ENCODE data around the gene PLEKHA5. TPM values are rescaled to one million over a fixed set of nuclear protein-coding genes. Genes with fewer than 3 reads are reported as not detected.

Gene PLEKHA5
- total RNA-seq, 1 donor from 2014 or later: 60.8 TPM

- H3K27me3 ChIP-seq (ENCODE audit: low read depth): no peaks in the 10 kb centered on the region
- H3K4me1 ChIP-seq: peaks cover 34% of the 10 kb centered on the region
- no peak for TF ChIP-seq CTCF (IDR thresholded peaks at IDR 0.05; ENCODE audit: borderline replicate concordance)
- peak overlapping the region; percentile 30 for H3K27ac ChIP-seq (replicated peaks)
- intact Hi-C loops (cut with micrococcal nuclease): no loop called here
- no peak overlapping the region for H3K4me3 ChIP-seq
- DNase-seq: peak; percentile 67
- peaks cover 38% of the 10 kb centered on the region for H3K36me3 ChIP-seq
- H3K9me3 ChIP-seq (replicated peaks): no peaks in the 10 kb centered on the region
These were observed 144.2 kb downstream of the PLEKHA5 start for GRCh38 chr12:19273482-19274330.

- TF ChIP-seq CTCF (IDR thresholded peaks at IDR 0.05; ENCODE audit: borderline replicate concordance): no peak
- intact Hi-C loops (cut with micrococcal nuclease): no loop called here
- H3K27me3 ChIP-seq (ENCODE audit: low read depth): no peaks in the 10 kb centered on the region
These were observed 147.2 kb downstream of the PLEKHA5 start for GRCh38 chr12:19276767-19277166.

GRCh38 chr12:19277711-19278110, 148.2 kb downstream of the PLEKHA5 start:
- Histone ChIP-seq H3K27me3 (ENCODE audit: low read depth) (no peaks in the 10 kb centered on the region), H3K27ac (replicated peaks) (no peak overlapping the region), H3K4me1 (peaks cover 38% of the 10 kb centered on the region), H3K9me3 (replicated peaks) (no peaks in the 10 kb centered on the region), H3K4me3 (no peak overlapping the region), H3K36me3 (peaks cover 33% of the 10 kb centered on the region)
- DNase-seq: no peak
- intact Hi-C loops (cut with micrococcal nuclease): no loop called here
- TF ChIP-seq CTCF (IDR thresholded peaks at IDR 0.05; ENCODE audit: borderline replicate concordance): no peak

More at GRCh38 chr12:19276767-19277166, 147.2 kb downstream of the PLEKHA5 start:
- H3K27ac ChIP-seq (replicated peaks): no peak overlapping the region
- no peak overlapping the region for H3K4me3 ChIP-seq
- no peaks in the 10 kb centered on the region for H3K9me3 ChIP-seq (replicated peaks)
- no peak for DNase-seq
- peaks cover 38% of the 10 kb centered on the region for H3K4me1 ChIP-seq
- peaks cover 33% of the 10 kb centered on the region for H3K36me3 ChIP-seq

- peaks cover 35% of the 10 kb centered on the region for H3K36me3 ChIP-seq
- no peak for TF ChIP-seq CTCF (IDR thresholded peaks at IDR 0.05; ENCODE audit: borderline replicate concordance)
- peaks cover 33% of the 10 kb centered on the region for H3K4me1 ChIP-seq
- no peaks in the 10 kb centered on the region for H3K9me3 ChIP-seq (replicated peaks)
- no peak overlapping the region for H3K4me3 ChIP-seq
- no peaks in the 10 kb centered on the region for H3K27me3 ChIP-seq (ENCODE audit: low read depth)
- intact Hi-C loops (cut with micrococcal nuclease): no loop called here
- H3K27ac ChIP-seq (replicated peaks): no peak overlapping the region
- no peak for DNase-seq
These were observed 148.9 kb downstream of the PLEKHA5 start for GRCh38 chr12:19278407-19278806.

- H3K4me1 ChIP-seq: peaks cover 16% of the 10 kb centered on the region
- no peak for TF ChIP-seq CTCF (IDR thresholded peaks at IDR 0.05; ENCODE audit: borderline replicate concordance)
- intact Hi-C loops (cut with micrococcal nuclease): loop anchor here (10.0 kb wide), 1 partner anchor 97 kb away; no protein-coding TSS in a partner anchor
- H3K9me3 ChIP-seq (replicated peaks): no peaks in the 10 kb centered on the region
- no peaks in the 10 kb centered on the region for H3K27me3 ChIP-seq (ENCODE audit: low read depth)
- no peak for DNase-seq
- peaks cover 27% of the 10 kb centered on the region for H3K36me3 ChIP-seq
- H3K27ac ChIP-seq (replicated peaks): no peak overlapping the region
- H3K4me3 ChIP-seq: no peak overlapping the region
These were observed 152.7 kb downstream of the PLEKHA5 start for GRCh38 chr12:19282133-19282699.
